ENCODE results near the gene MIEF2. TPM values are rescaled to one million over a fixed set of nuclear protein-coding genes. Genes with fewer than 3 reads are reported as not detected.

Gene MIEF2
- total and polyA plus RNA-seq, 3 donors from 2014 or later: 7.5 to 29.4 (median 28.5) TPM

DNA sequence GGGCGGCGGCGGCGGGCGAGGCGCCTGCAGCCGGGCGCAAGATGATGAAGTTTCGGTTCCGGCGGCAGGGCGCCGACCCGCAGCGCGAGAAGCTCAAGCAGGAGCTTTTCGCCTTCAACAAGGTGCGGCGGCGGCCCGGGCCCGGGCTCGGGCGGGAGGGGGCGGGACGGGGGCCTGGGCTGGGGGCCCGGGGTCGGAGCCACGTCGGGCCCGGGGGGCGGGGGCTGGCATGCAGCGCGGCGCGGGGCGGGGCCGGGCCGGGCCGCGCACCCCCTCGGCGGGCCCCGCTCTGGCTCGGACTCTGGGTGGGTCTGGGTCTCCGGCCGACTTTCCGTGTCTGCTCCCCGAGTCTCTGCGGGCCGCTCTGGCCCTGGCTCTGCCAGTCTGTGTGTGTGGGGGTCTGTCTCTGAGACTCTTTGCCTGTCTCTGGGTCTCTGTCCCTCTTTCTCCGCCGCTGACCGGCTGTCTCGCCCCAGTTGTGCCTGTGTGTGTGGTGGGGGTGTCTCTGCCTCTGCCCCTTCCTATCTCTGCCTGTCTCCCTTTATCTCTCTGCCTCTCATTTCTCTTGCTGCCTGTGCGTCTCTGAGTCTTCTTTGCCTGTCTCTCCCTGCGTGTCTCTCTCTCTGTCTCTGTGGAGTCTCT lies 34.7 kb upstream of the MIEF2 start:
- Histone ChIP-seq H3K27me3 (no peaks in the 10 kb centered on the region), H3K9me3 (no peaks in the 10 kb centered on the region), H3K27ac (peak overlapping the region in 1 of 2 donors; percentile 66), H3K4me3 (peak overlapping the region; percentile 60 to 62), H3K36me3 (ENCODE audit: low read depth, missing control alignments) (no peaks in the 10 kb centered on the region), H3K4me1 (peaks cover 22% of the 10 kb centered on the region)
- intact Hi-C loops (cut with DNase I; ENCODE audit: low total_unique reads): no loop called here
- 0 to 1% methylated on average over 6 to 14 of the region's 57 CpGs for WGBS, 2 donors
- TF ChIP-seq POLR2A (IDR thresholded peaks at IDR 0.05): no peak
- TF ChIP-seq, protein P1, sequence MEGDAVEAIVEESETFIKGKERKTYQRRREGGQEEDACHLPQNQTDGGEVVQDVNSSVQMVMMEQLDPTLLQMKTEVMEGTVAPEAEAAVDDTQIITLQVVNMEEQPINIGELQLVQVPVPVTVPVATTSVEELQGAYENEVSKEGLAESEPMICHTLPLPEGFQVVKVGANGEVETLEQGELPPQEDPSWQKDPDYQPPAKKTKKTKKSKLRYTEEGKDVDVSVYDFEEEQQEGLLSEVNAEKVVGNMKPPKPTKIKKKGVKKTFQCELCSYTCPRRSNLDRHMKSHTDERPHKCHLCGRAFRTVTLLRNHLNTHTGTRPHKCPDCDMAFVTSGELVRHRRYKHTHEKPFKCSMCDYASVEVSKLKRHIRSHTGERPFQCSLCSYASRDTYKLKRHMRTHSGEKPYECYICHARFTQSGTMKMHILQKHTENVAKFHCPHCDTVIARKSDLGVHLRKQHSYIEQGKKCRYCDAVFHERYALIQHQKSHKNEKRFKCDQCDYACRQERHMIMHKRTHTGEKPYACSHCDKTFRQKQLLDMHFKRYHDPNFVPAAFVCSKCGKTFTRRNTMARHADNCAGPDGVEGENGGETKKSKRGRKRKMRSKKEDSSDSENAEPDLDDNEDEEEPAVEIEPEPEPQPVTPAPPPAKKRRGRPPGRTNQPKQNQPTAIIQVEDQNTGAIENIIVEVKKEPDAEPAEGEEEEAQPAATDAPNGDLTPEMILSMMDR (IDR thresholded peaks at IDR 0.05): no peak
- DNase-seq: no peak

DNA sequence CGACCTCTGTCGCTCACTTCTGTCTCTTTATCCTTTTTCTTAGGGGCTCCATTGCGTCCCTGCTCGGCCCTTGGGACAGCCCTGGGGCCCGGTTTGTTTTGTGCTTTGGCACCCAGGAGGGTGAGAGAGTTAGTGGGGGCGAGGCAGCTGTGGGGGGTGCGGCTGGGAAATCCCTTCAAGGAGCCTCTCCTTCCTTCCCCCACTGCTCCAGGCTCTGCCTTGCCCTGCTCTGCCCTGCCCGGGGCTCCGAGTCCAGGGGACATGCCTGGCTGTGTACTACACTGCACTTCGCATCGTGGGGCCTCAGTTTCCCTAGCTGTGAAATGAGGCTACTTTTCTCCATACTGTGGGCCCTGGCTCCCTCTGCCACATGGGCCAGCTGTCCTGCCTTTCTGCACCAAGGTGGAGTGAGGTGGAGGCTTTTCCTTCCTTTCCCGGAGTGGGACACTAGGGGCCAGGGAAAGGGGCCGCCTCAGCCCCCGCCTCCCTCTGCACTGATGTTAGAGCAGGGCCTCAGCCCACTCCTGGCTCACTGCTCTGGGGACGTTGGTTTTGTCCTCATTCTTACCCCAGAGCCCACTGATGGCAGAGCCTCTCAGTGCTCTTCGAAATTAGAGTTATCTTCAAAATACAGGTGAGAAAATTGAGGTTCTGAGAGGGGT lies 34.0 kb upstream of the MIEF2 start:
- Histone ChIP-seq H3K27me3 (no peaks in the 10 kb centered on the region), H3K4me3 (peak overlapping the region; percentile 60 to 62), H3K9me3 (no peaks in the 10 kb centered on the region), H3K4me1 (peaks cover 22% of the 10 kb centered on the region), H3K27ac (peak overlapping the region in 1 of 2 donors; percentile 66), H3K36me3 (ENCODE audit: low read depth, missing control alignments) (no peaks in the 10 kb centered on the region)
- WGBS, 2 donors: 14 to 15% methylated on average over 12 to 16 of the region's 16 CpGs
- no peak for TF ChIP-seq POLR2A (IDR thresholded peaks at IDR 0.05)
- TF ChIP-seq, protein P1 (IDR thresholded peaks at IDR 0.05): no peak
- intact Hi-C loops (cut with DNase I; ENCODE audit: low total_unique reads): no loop called here
- DNase-seq: no peak

DNA sequence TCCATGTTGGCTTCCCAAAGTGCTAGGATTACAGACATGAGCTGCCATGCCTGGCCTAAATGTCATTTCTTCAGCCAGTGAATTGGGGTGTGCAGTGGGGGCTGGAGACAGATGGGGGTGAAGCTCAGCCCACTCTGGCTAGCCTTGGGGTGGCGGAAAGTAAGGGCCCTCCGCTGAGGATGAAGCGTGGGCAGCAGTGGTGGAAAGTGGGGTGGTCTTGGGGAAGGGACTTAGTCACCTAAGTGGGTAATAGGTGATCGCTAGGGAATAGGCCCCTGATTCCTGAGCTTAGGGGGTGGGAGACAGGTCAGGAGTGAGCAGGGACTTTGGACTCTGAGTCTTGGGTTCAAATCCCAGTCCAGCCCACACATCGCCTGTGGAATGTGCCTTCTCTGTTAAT lies 32.8 kb upstream of the MIEF2 start:
- Histone ChIP-seq H3K4me3 (no peak overlapping the region), H3K27me3 (no peaks in the 10 kb centered on the region), H3K4me1 (peaks cover 22% of the 10 kb centered on the region), H3K36me3 (ENCODE audit: low read depth, missing control alignments) (no peaks in the 10 kb centered on the region), H3K27ac (no peak overlapping the region), H3K9me3 (no peaks in the 10 kb centered on the region)
- TF ChIP-seq, protein P1 (IDR thresholded peaks at IDR 0.05): no peak
- no peak for TF ChIP-seq POLR2A (IDR thresholded peaks at IDR 0.05)
- intact Hi-C loops (cut with DNase I; ENCODE audit: low total_unique reads): no loop called here
- no peak for DNase-seq
- WGBS, 2 donors: 94 to 95% methylated on average over 5 of the region's 5 CpGs

DNA sequence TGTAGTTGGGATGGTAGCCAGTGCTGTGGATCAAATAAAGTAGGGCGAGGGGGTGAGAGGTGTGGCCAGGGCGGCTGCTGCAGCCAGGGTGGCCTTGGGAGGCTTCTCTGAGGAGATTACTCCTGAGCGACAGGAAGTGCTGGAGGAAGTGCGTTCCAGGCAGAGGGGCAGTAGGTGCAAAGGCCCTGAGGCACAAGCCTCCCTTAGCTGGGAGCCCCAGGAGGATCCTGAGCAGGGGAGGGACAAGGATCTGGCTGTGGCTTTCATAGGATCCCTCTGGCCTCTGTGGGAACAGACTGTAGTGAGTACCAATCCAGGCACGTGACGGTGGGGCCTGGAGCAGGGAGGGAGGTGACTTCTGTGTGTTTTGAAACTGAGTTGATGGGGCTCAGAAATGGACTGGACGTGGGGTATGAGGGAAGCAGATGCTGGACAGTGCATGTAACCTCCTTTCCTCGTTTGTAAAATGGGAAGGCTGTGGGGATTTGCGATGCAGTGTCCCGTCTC lies 32.2 kb upstream of the MIEF2 start:
- Histone ChIP-seq H3K27ac (no peak overlapping the region), H3K36me3 (ENCODE audit: low read depth, missing control alignments) (no peaks in the 10 kb centered on the region), H3K4me1 (peaks cover 22% of the 10 kb centered on the region), H3K27me3 (no peaks in the 10 kb centered on the region), H3K4me3 (no peak overlapping the region), H3K9me3 (no peaks in the 10 kb centered on the region)
- DNase-seq: no peak
- no peak for TF ChIP-seq POLR2A (IDR thresholded peaks at IDR 0.05)
- TF ChIP-seq, protein P1 (IDR thresholded peaks at IDR 0.05): no peak
- intact Hi-C loops (cut with DNase I; ENCODE audit: low total_unique reads): no loop called here
- 86 to 87% methylated on average over 10 of the region's 10 CpGs for WGBS, 2 donors
